HG03060 (cell line): ENCODE results near the gene PRM3.
A peak's percentile ranks its signal among the peaks of the same experiment; 100 is the strongest.
"Not testable (repeated sequence)": the region's sequence is repeated elsewhere in the genome, so short reads cannot be mapped to it uniquely, and the experiment has no call there.

ENCODE experiments used
- ATAC-seq: cut with Tn5 transposase; IDR thresholded peaks from one replicate; pipeline ENCODE4 v1.9.1; 2021; ENCODE audit warnings: low read depth, moderate number of reproducible peaks; ENCODE audit not compliant: unreplicated experiment

PRM3 gene

GRCh38 chr16:11306997-11307638 lies 33.7 kb upstream of the PRM3 start:
- ATAC-seq = no peak

- no peak for ATAC-seq
Observed at GRCh38 chr16:11306381-11306780, 33.0 kb upstream of the PRM3 start.

GRCh38 chr16:11303405-11304138 lies 30.1 kb upstream of the PRM3 start:
- no peak for ATAC-seq

- no peak for ATAC-seq
Observed at GRCh38 chr16:11302977-11303376, 29.5 kb upstream of the PRM3 start.

- no peak for ATAC-seq
Observed at GRCh38 chr16:11301645-11302501, 28.4 kb upstream of the PRM3 start.

GRCh38 chr16:11300560-11300892 lies 27.1 kb upstream of the PRM3 start:
- no peak for ATAC-seq

- no peak for ATAC-seq
Observed at GRCh38 chr16:11299865-11300559, 26.6 kb upstream of the PRM3 start.

GRCh38 chr16:11298950-11299547 lies 25.6 kb upstream of the PRM3 start:
- ATAC-seq = not testable (repeated sequence)

GRCh38 chr16:11298143-11298900 lies 24.9 kb upstream of the PRM3 start:
- ATAC-seq = no peak

GRCh38 chr16:11297492-11298142 lies 24.2 kb upstream of the PRM3 start:
- peak; percentile 52 for ATAC-seq

- ATAC-seq = no peak
Observed at GRCh38 chr16:11296706-11297491, 23.5 kb upstream of the PRM3 start.

- ATAC-seq = no peak
Observed at GRCh38 chr16:11296351-11296705, 22.9 kb upstream of the PRM3 start.

GRCh38 chr16:11295672-11296071 lies 22.2 kb upstream of the PRM3 start:
- no peak for ATAC-seq

- ATAC-seq = no peak
Observed at GRCh38 chr16:11292076-11292748, 18.8 kb upstream of the PRM3 start.

- no peak for ATAC-seq
Observed at GRCh38 chr16:11291091-11291703, 17.8 kb upstream of the PRM3 start.

- ATAC-seq = no peak
Observed at GRCh38 chr16:11290102-11290893, 16.9 kb upstream of the PRM3 start.

GRCh38 chr16:11289696-11290095 lies 16.3 kb upstream of the PRM3 start:
- not testable (repeated sequence) for ATAC-seq
